DMS114 treated with DMSO at 0.1 percent for 48 hours (cell line): ENCODE results near the gene FRRS1.

Experiments used
- DNase-seq: peaks from one replicate; lab custom pipeline; 2025; ENCODE audit not compliant: unreplicated experiment; lab: John Stamatoyannopoulos, UW

FRRS1 gene

DNA sequence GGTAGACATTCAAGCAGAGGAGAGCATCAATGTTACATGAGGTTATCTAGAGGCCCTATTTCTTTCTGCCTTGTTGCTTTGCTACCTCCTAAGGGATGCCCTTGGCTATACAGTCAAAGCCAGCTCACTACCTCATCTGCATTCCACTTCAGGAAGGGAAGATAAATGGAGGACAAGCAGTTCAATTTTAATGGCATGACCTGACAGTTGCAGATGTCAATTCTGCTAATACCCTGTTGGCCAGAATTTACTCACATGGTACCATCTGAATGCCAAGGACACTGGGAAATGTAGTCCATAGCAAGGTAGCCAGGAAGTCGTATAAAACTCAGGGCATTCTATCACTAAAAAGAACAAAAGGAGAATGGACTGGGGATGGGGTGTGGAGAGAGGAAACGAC lies 89.0 kb downstream of the FRRS1 start:
- no peak for DNase-seq

DNA sequence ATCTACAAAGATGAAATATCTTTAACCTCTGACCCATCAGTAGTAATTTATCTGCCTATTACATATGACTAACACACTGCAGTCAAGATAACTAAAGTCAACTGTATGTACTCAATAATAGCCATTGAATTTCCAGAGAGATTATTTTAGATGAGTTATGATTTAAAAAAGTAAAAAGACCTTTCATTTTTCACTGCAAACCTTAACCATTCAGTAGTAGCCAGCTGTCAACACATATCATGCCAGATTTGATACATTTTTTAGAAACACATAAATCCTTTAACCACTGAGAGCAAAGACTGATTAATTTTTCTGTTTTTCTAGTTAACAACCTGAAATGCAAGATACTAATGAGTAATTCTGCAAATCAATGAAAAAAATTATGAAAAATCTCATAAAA lies 89.6 kb downstream of the FRRS1 start:
- DNase-seq: no peak

DNA sequence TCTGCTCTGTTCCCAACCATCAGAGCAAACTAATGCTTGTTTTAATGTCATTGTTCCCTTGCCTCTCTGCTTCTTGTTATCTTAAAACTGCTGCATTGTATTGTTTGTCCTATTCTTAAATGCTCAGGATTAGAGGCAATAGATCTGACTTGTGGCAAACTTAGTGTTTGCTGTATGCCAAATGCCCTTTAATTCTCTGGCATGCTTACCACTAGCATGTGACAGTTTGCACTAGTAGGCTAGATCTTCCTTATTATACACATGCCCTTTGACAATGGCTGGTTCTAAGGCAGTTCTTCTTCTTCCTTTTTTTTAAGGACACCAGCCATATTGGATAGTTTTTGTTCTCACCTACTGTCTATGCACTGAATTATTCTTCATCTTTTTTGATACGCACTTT lies 90.4 kb downstream of the FRRS1 start:
- no peak for DNase-seq

DNA sequence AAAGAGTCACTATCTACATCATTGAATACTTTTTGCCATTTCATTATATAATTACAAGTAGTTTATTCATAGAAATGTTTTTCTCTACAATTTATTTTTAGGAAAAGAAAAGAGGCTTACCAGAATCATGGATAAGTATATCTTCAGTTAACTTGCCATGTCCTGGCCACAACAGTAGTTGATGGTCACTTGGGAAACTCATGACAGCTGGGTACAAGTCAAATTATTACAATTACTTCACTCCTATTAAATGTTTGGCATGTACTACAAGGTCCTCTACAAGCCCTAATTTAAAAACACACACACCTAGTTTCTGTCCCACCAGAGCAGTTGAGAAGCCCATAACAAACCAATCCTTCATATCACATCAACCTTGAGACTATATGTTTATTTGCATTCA lies 91.1 kb downstream of the FRRS1 start:
- DNase-seq: no peak

DNA sequence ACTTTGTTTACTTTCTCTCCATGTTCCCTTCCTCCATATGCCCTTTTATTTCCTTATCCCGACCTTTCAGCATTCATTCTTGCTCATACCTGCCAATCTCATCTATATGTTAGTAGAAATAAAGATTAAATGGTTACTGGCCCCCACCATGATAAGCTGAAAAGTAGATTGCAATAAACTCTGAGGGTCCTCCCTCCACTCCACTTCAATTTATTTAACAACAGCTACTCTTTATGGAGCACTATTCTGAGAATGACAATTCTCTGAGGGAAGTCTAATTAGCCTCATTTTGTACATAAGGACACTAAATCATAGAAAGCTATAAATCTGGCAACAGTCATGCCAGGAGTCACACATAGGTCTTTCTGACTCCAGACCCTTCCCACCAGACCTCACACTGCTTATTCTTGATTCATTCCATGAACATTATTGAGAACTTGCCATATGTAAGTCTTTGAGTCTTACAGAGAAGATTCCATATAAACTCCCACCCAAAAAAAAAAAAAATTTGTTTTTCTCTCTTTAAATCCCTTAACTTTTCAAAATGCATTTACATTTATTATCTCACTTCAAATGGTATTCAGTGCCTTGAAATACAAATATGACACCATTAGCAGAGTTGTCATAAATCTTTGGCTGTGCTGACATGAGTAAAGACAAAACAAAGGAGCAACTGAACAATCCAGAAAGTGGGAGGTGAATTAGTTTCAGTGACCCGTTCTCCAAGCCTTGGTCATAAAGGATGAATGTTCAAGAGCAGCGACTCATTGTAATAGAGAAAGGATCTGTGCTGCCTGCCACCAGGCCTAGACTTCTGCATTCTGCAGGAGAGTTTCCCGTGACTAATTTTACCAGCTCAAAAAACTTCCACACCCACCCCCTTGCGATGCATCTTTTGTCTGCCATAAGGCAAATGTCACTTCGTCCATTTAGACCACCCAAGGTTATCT lies 92.0 kb downstream of the FRRS1 start:
- DNase-seq: no peak

DNA sequence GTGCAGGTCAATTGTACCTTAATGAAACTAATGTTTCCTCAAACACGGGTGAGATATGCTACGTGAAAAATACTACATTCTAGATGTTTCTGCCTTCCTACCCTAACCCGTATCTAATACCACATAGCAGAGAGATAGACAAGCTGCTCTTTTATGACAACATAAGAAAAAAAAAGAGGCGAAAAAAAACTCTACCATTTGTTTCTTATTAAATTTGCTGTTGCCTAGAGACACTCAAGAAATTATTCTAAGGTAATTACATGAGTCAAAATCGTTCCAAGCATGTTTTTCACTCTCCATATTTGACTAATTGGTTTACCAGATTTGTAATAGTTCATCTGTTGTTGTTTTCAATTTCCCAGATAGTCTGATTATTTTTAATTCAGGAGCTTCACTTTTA lies 93.1 kb downstream of the FRRS1 start:
- no peak for DNase-seq

DNA sequence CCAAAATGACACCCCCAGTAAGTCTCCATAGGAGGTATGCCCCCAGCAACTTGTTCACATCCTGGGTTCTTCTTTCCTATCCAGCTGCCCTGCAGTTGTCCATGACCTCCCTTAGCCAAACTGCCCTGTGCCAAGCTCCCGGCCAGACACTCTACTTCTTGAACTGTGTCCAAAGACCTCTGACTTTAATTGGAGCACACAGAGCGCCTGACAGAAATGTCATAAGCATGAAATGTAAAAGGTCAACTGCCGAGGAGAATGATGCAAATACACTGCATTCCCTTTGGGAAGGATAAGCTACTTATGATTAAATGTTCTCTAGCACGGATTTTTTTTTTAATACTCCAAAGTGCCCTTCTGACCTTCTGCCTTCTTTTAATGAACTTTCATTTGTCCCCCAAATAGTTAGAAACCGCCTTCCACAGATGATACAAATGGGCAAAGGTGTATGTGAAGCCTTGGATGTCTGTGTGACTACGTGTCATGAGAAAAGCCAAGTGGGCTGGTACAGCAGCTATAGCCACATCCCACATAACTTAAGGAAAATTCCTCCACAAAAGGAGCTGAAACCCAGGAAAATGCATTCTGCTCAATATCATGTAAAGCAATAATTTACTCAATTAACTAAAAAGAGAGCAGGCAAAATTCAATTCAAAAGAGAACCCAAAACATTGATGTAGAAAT lies 93.8 kb downstream of the FRRS1 start:
- DNase-seq: no peak

DNA sequence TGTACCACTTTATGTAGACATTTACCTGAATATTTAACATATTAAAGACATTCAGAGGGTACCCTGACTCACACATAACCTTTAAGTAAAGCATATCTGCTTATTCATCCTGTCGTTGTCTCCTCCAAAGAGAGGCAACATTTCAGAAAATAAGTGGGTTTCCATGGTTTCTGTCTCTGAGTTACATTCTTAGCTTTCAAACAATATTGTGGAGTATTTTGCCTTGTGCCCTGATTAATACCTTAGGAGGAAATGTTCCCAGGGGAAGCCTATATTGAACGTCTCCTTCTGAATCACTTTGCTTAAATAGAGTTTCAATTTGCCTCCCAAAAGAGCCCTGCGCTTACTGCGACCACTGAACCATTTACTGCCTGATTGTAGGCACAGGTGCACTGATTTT lies 94.4 kb downstream of the FRRS1 start:
- no peak for DNase-seq

DNA sequence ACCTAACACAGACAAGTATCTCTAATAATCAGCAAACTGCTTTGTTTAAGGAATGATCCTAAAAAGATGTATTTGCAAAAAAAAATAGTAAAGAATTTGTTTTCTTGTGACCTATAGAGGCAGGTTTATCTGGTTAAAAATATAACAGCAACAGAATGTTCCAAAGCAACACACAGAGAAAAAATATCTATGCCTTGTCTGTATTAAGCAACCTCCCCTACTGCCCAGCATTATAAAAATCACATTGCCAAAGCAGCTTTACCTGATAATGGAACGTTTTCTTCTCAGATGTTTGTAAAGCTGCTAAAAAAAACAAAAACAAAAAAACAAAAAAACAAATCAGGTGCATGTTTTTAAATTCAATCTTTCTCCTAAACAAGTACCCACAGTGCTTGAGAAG lies 95.9 kb downstream of the FRRS1 start:
- no peak for DNase-seq

DNA sequence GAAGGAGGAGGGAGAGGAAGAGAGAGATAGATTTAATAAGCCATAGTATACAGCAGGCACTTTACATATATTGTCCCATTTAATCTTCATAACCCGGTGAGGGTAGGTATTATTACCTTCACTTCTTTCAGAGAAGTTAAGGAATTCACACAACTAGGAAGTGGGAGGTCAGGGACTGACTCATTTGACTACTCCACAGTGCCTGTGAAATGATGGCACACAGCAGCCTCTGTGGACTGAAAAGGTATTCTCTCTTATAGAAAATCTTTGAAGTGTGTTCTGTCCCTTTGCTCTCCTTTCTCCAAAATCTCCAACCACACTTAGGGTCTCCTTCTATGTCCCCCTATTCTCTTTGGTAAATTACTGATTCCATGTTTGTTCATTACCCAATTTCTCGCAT lies 96.6 kb downstream of the FRRS1 start:
- no peak for DNase-seq

DNA sequence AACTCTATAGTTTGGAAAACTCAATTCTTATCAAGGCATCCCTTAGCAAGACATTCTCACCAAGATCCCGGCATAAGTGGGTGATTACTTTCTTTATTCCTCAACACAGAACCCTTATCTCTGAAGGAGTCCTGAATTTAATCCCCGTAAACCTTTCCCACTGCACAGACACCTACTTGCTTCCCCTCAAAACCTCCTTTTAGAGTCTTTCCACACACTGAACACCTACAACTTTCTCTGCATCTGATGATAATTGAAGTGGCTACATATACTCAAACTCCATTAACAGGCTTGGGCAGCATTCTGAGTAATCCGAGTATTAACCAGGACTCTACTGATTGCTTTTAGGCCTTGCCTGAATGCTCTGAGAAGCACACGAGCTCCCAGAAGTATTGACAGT lies 97.1 kb downstream of the FRRS1 start:
- DNase-seq: no peak

DNA sequence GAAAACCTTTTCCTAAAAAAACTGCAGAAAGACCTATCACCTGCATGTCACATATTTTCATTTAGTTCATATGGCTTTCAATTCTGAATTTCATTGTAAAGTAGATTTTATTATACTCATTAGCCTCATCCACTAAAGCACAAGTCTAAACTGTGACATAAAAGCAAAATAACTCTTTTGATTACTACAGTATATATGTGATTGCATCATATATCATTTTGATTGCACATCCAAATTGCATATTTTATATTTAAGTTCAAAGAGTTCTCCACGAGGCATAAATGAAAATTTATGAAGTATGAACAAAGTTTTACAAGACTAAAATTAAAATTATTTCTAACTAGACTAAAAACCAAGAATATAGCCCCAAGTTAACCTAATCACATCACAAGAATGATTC lies 101.2 kb downstream of the FRRS1 start:
- DNase-seq: no peak

DNA sequence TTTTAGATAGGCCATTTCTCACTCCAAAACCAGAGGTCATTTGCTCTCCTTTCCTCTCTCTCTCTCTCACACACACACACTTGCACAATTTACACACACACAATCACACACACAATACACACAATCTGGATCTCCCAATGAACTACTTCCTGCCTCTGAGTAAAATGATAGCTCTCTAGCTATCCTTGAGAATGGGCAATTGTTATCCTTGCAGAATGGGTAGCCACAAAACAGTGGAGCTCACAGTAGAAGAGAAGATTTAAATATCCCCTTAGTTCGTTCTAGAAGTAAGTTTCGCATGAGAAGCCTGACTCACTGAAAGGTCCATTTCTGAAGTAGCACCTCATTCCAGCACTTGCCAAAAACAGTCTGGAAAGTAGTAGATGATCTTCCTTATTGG lies 102.9 kb downstream of the FRRS1 start:
- no peak for DNase-seq

DNA sequence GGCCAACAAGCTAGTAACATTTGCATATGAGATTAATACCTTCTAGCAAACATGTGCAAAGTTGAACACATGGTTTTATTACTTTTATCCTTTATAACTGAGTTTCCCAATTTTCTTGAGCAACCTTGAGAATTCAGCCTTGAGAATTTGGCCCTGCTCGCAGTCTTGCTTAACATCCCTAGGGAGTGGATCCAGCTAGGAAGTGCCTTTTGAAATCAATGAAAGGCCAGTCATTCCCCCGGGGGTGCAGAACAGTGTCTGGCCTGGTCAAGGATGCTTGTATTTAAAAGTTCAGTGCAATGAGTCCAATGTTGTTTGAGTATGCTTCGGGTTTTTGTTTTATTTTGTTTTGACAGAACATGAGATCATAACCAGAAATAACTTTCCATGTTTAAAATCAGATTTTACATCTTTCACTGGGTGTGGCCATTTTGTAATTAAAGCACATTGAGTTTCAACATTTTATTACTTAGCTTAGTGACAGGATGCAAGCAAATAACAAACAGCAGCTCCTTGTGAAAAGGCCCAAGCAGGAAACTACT lies 103.8 kb downstream of the FRRS1 start:
- DNase-seq: no peak

DNA sequence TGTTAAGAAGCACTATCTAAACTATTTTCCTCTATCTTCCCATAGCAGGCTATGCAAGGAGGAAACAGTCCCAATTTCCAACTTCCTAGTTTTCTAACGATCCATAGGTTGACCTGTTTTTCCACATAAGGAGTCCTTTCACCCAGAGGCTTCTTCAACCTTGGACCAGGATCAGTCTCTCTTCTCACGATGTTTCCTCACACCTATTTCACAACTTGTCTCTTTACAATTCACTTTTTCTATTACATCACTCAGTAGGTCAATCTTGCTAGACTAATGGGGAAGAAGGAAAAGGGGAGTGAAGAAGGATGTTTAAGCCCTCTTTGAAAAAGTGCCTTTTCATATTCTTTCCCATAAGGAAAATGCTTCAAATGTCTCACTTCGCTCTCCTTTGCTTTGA lies 104.7 kb downstream of the FRRS1 start:
- no peak for DNase-seq

DNA sequence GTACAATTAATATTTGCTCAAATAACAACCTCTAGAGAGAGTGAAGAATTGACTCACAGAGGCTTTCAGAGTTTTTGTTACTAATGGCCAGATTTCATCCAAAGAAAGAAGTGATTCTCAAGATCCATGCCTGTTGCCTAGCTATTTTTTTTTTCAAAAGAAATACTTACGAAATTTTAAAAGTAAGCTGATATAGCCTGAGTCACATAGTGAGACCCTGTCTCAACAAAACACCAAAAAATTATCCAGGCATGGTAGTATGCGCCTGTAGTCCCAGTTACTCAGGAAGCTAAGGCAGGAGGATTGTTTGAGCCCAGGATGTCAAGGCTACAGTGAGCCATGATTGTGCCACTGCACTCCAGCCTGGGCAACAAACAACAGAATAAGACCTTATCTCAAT lies 105.9 kb downstream of the FRRS1 start:
- DNase-seq: no peak

DNA sequence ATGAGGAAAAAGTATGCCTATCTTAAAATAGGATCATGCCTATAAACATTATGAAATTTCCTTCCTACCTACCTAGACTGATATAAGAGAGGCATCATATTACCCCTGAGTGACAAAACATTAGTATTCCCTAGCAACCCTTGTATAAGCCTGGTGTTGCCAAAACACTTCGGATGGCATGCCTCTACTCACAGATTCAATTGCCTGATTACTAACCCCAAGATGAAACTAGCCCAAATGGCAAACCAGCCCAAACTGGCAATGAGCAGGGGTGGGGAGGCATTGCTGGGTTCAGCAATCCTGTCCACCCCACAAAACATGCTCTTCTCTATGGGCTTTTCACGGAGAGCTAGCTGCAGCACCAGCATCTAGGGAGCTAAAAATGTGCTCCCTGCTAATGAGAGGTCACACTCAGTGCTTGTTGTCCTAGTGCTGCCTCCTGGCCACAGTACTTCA lies 106.7 kb downstream of the FRRS1 start:
- DNase-seq: no peak
